SU-DHL-6 (cell line): ENCODE measurements around the gene RDH13.

Experiments
- H2AFZ ChIP-seq: fragments of 200-600 bp; sonication (generic); 2 replicates; pipeline ENCODE4 v1.6.1; 2014; ENCODE audit warnings: low read depth, mild to moderate bottlenecking, moderate library complexity, mixed read lengths, antibody characterized with exemption, low read length; ENCODE audit not compliant: severe bottlenecking
- H3F3A ChIP-seq: fragments of 200-600 bp; shearing (Covaris generic); 2 replicates; pipeline ENCODE4 v1.6.0; 2016; ENCODE audit warnings: antibody characterized with exemption, mild to moderate bottlenecking; ENCODE audit not compliant: insufficient read depth
- H3K27ac ChIP-seq: fragments of 200-600 bp; sonication (generic); 2 replicates; pipeline ENCODE4 v1.5.1; 2016; ENCODE audit warnings: low read depth, mild to moderate bottlenecking, low read length, moderate library complexity, mixed read lengths
- H3K27me3 ChIP-seq: fragments of 200-600 bp; sonication (generic), shearing (Covaris generic); 2 replicates; pipeline ENCODE4 v1.6.0; 2014; ENCODE audit warnings: mild to moderate bottlenecking, low read length
- H3K36me3 ChIP-seq: fragments of 200-600 bp; sonication (generic); 2 replicates; pipeline ENCODE4 v1.6.1; 2014; ENCODE audit warnings: mild to moderate bottlenecking, low read length, mixed read lengths
- H3K4me2 ChIP-seq: fragments of 300-600, 200-600 bp; shearing (Covaris generic), sonication (generic); 2 replicates; pipeline ENCODE4 v1.6.0; 2014; ENCODE audit warnings: low read length, low read depth, mild to moderate bottlenecking; ENCODE audit not compliant: poor library complexity, severe bottlenecking
- H3K4me3 ChIP-seq: fragments of 200-600 bp; sonication (generic); 2 replicates; pipeline ENCODE4 v1.5.1; 2014; ENCODE audit warnings: antibody characterized with exemption, low read length, mild to moderate bottlenecking, mixed read lengths; ENCODE audit not compliant: insufficient read depth, poor library complexity, severe bottlenecking
- H3K79me2 ChIP-seq: fragments of 200-600 bp; sonication (generic); 2 replicates; pipeline ENCODE4 v1.6.1; 2014; ENCODE audit warnings: mild to moderate bottlenecking, low read length, moderate library complexity; ENCODE audit not compliant: insufficient read depth
- H3K9ac ChIP-seq: fragments of 200-600 bp; sonication (generic); 2 replicates; pipeline ENCODE4 v1.7.0; 2014; ENCODE audit warnings: mild to moderate bottlenecking, low read length
- H3K9me2 ChIP-seq: fragments of 200-600 bp; sonication (generic); replicated peaks from 2 replicates; pipeline ENCODE4 v1.6.1; 2014; ENCODE audit warnings: low read length; ENCODE audit not compliant: insufficient read depth
- H3K9me3 ChIP-seq: fragments of 200-600 bp; sonication (generic); 2 replicates; pipeline ENCODE4 v1.6.1; 2014; ENCODE audit warnings: low read length, mixed read lengths; ENCODE audit not compliant: insufficient read depth
- H4K20me1 ChIP-seq: fragments of 200-600 bp; sonication (generic); 2 replicates; pipeline ENCODE4 v1.6.1; 2014; ENCODE audit warnings: low read depth, mild to moderate bottlenecking, antibody characterized with exemption, low read length, moderate library complexity, mixed read lengths
- CTCF ChIP-seq: fragments of 200-600 bp; sonication (generic); IDR thresholded peaks from one replicate; pipeline ENCODE4 v1.5.1; 2017; ENCODE audit warnings: antibody characterized with exemption, mild to moderate bottlenecking, low read length, moderate library complexity; ENCODE audit not compliant: insufficient read depth, poor library complexity, severe bottlenecking
- EZH2phosphoT487 ChIP-seq: fragments of 200-600 bp; sonication (generic), shearing (Covaris generic); conservative IDR thresholded peaks from 2 replicates; pipeline ENCODE4 v1.6.1; 2018; ENCODE audit warnings: mild to moderate bottlenecking, antibody characterized with exemption, low read length, moderate library complexity, mixed read lengths

RDH13 gene

GRCh38 chr19:55016017-55016416 lies 46.9 kb downstream of the RDH13 start:
- Histone ChIP-seq H2AFZ (no peak overlapping the region), H3K4me2 (no peak overlapping the region), H4K20me1 (no peaks in the 10 kb centered on the region), H3K27me3 (no peaks in the 10 kb centered on the region), H3F3A (no peaks in the 10 kb centered on the region), H3K9me3 (no peaks in the 10 kb centered on the region), H3K27ac (no peak overlapping the region), H3K36me3 (no peaks in the 10 kb centered on the region), H3K79me2 (peaks cover 70% of the 10 kb centered on the region), H3K9ac (no peak overlapping the region), H3K9me2 (no peaks in the 10 kb centered on the region), H3K4me3 (no peak overlapping the region)
- TF ChIP-seq CTCF (no peak), EZH2phosphoT487 (no peak)

DNA sequence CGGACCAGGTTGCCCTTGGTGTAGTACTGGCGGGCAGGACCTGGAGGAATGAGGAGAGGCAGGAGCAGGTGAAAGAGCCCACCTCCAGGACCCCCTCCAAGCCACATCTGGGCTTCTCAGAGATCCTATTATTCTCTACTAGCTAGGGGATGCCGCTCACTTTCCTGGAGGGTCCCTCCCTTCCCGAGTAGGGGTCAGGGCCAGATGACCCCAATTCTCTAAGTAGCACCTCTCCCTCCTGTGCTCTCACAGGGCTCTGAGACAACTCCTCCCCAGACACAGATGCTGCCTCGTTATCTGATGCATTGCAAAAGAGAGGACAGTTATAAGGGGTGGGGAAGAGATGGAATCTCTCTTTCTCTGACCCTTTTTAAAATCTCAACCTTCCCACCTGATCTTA lies 47.8 kb downstream of the RDH13 start:
- Histone ChIP-seq H3K27me3 (no peaks in the 10 kb centered on the region), H4K20me1 (no peaks in the 10 kb centered on the region), H3K36me3 (no peaks in the 10 kb centered on the region), H3K79me2 (peaks cover 64% of the 10 kb centered on the region), H2AFZ (no peak overlapping the region), H3K9me2 (no peaks in the 10 kb centered on the region), H3K27ac (no peak overlapping the region), H3K4me3 (no peak overlapping the region), H3K4me2 (no peak overlapping the region), H3K9me3 (no peaks in the 10 kb centered on the region), H3F3A (no peaks in the 10 kb centered on the region), H3K9ac (no peak overlapping the region)
- no peak for TF ChIP-seq CTCF
- TF ChIP-seq EZH2phosphoT487: no peak

DNA sequence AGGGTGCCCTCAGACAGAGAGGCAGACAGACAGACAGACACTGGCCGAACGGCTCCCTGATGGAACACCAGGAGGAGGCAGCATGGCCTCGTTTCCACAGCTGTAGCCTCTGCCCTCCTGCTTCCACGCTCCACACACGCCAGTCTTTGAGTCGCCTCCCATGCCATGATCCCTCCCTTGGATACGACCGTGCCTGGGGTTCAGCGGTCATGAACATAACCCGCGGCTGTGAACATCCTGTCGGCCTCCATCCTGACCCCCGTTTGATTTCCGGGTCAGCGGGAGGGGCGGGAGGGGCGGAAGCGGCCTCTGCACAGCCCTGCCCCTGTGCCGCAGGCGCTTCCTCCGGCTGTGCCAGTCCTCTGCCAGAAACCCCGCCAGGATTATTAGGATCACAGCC lies 48.2 kb downstream of the RDH13 start:
- Histone ChIP-seq H2AFZ (no peak overlapping the region), H3K4me3 (no peak overlapping the region), H3F3A (no peaks in the 10 kb centered on the region), H3K27ac (no peak overlapping the region), H3K9me2 (no peaks in the 10 kb centered on the region), H3K9ac (no peak overlapping the region), H3K79me2 (peaks cover 59% of the 10 kb centered on the region), H4K20me1 (no peaks in the 10 kb centered on the region), H3K27me3 (no peaks in the 10 kb centered on the region), H3K4me2 (no peak overlapping the region), H3K36me3 (no peaks in the 10 kb centered on the region), H3K9me3 (no peaks in the 10 kb centered on the region)
- no peak for TF ChIP-seq CTCF
- no peak for TF ChIP-seq EZH2phosphoT487
